Naive thymus-derived CD4-positive, alpha-beta T cell (primary cell): ENCODE results near the gene CEACAM20. TPM values are rescaled to one million over a fixed set of nuclear protein-coding genes. Genes with fewer than 3 reads are reported as not detected.

Experiments used
- ATAC-seq: fragments of 150-1000 bp; cut with Tn5 transposase; 2 replicates; pipeline ENCODE4 v1.10.0; 2021; ENCODE audit warnings: mild to moderate bottlenecking, moderate library complexity
- CTCF ChIA-PET: fragments of 350-600 bp; sonication (Branson Sonifier 250); formaldehyde crosslinking; loops from one replicate; lab custom pipeline; 2021; ENCODE audit warnings: antibody characterized with exemption; lab: Charles Lee
- POLR2A ChIA-PET: fragments of 350-600 bp; sonication (Branson Sonifier 250); formaldehyde crosslinking; loops from one replicate; lab custom pipeline; 2021; ENCODE audit warnings: antibody characterized with exemption, inconsistent platforms; lab: Charles Lee
- DNase-seq, 9 donors: peaks; one replicate each; pipeline versions ENCODE4 v3.0.0 to v3.0.0-alpha.2; 2020 to 2022; ENCODE audit warnings: mixed read lengths in 1 of 9
- H3K27ac ChIP-seq: one replicate; pipeline ENCODE4 v1.7.0; 2013; ENCODE audit warnings: mild to moderate bottlenecking, low read depth, low read length, moderate library complexity
- H3K27me3 ChIP-seq, 2 donors: one replicate each; pipeline ENCODE4 v1.7.0; 2013; ENCODE audit warnings: low read length in 2 of 2, mild to moderate bottlenecking in 2 of 2, moderate library complexity in 2 of 2; ENCODE audit not compliant: control insufficient read depth in 2 of 2, insufficient read depth in 2 of 2
- H3K36me3 ChIP-seq, 3 experiments: 1 replicate in 2 of 3; 2 replicates in 1 of 3; pipeline ENCODE4 v1.7.0; 2013; ENCODE audit warnings: low read length in 3 of 3, mild to moderate bottlenecking in 3 of 3, moderate library complexity in 1 of 3; ENCODE audit not compliant: insufficient read depth in 3 of 3, control insufficient read depth in 2 of 3
- H3K4me1 ChIP-seq, 2 donors: one replicate each; pipeline ENCODE4 v1.7.0; 2013; ENCODE audit warnings: low read length in 2 of 2, mild to moderate bottlenecking in 2 of 2, moderate library complexity in 1 of 2; ENCODE audit not compliant: control insufficient read depth in 2 of 2, insufficient read depth in 2 of 2
- H3K4me3 ChIP-seq: 2 replicates; pipeline ENCODE4 v1.7.0; 2013; ENCODE audit warnings: mild to moderate bottlenecking, low read length
- H3K9me3 ChIP-seq, 3 experiments: 1 replicate in 2 of 3; 2 replicates in 1 of 3; pipeline ENCODE4 v1.7.0; 2013; ENCODE audit warnings: low read length in 3 of 3; ENCODE audit not compliant: control insufficient read depth in 2 of 3
- H3K27ac Mint-ChIP-seq, 9 donors: one replicate each; pipeline ENCODE4 v1.8.0; 2020 to 2022; ENCODE audit warnings: mixed read lengths in 9 of 9, mild to moderate bottlenecking in 8 of 9, moderate library complexity in 5 of 9, inconsistent platforms in 2 of 9
- H3K27me3 Mint-ChIP-seq, 5 donors: one replicate each; pipeline ENCODE4 v1.8.0; 2021 to 2022; ENCODE audit warnings: mixed read lengths in 5 of 5, mild to moderate bottlenecking in 1 of 5
- H3K36me3 Mint-ChIP-seq, 5 donors: one replicate each; pipeline ENCODE4 v1.8.0; 2020 to 2022; ENCODE audit warnings: mixed read lengths in 5 of 5, mild to moderate bottlenecking in 3 of 5, inconsistent platforms in 1 of 5
- H3K4me1 Mint-ChIP-seq, 7 donors: one replicate each; pipeline ENCODE4 v1.8.0; 2020 to 2022; ENCODE audit warnings: mixed read lengths in 7 of 7, mild to moderate bottlenecking in 3 of 7, inconsistent platforms in 1 of 7
- H3K4me3 Mint-ChIP-seq, 10 donors: one replicate each; pipeline ENCODE4 v1.8.0; 2020 to 2022; ENCODE audit warnings: mild to moderate bottlenecking in 10 of 10, mixed read lengths in 10 of 10, moderate library complexity in 6 of 10, inconsistent platforms in 2 of 10
- H3K9me3 Mint-ChIP-seq, 11 donors: one replicate each; pipeline ENCODE4 v1.8.0; 2020 to 2022; ENCODE audit warnings: mixed read lengths in 11 of 11, mild to moderate bottlenecking in 4 of 11, inconsistent platforms in 1 of 11, moderate library complexity in 1 of 11
- intact Hi-C, 2 donors: fragments of 100-400 bp; cut with micrococcal nuclease; formaldehyde crosslinking; loops; one replicate each; pipeline ENCODE4 v1.15.1; 2023
- polyA plus RNA-seq, 2 donors: library from polyadenylated mRNA; unstranded; fragments of 300-500 nt; fragmentation: Illumina TruSeq; gene quantifications; one replicate each; pipeline ENCODE4 v1.2.3, GENCODE V29; 2021
- total RNA-seq, 6 experiments: library from RNA in 5 of 6; stranded (reverse) in 5 of 6; gene quantifications; 1 replicate in 5 of 6; 2 replicates in 1 of 6; pipeline ENCODE4 v1.2.3 and lab custom pipeline; 2021 to 2026

The CEACAM20 gene
- total and polyA plus RNA-seq, 7 experiments from 2014 or later = not detected

- no peaks in the 10 kb centered on the region for H3K36me3 ChIP-seq
- Mint-ChIP-seq H3K9me3 (peaks cover 0 to 62% (median 24%) of the 10 kb centered on the region in 11 donors), H3K4me1 (no peaks in the 10 kb centered on the region), H3K4me3 (no peak overlapping the region), H3K27ac (no peak overlapping the region), H3K36me3 (peaks cover 0 to 11% (median 0%) of the 10 kb centered on the region in 5 donors), H3K27me3 (peaks cover 0 to 35% (median 21%) of the 10 kb centered on the region in 5 donors)
- no peak for DNase-seq
- ChIA-PET POLR2A (no interaction called here), CTCF (no interaction called here)
- H3K27me3 ChIP-seq = no peaks in the 10 kb centered on the region
- intact Hi-C loops = no loop called here
- H3K9me3 ChIP-seq = peaks cover 0 to 14% (median 0%) of the 10 kb centered on the region in 3 experiments
- H3K27ac ChIP-seq = no peak overlapping the region
- ATAC-seq = no peak
- H3K4me3 ChIP-seq = no peak overlapping the region
- H3K4me1 ChIP-seq = no peaks in the 10 kb centered on the region
These were observed 3.6 kb downstream of the CEACAM20 start for GRCh38 chr19:44525721-44526430.

GRCh38 chr19:44521370-44521769, 8.1 kb downstream of the CEACAM20 start:
- ChIA-PET CTCF (no interaction called here), POLR2A (no interaction called here)
- Mint-ChIP-seq H3K4me1 (no peaks in the 10 kb centered on the region), H3K9me3 (peaks cover 0 to 36% (median 10%) of the 10 kb centered on the region in 11 donors), H3K4me3 (no peak overlapping the region), H3K27me3 (peaks cover 0 to 4% (median 0%) of the 10 kb centered on the region in 5 donors), H3K36me3 (peaks cover 0 to 6% (median 0%) of the 10 kb centered on the region in 5 donors), H3K27ac (no peak overlapping the region)
- Histone ChIP-seq H3K9me3 (peaks cover 0 to 29% (median 0%) of the 10 kb centered on the region in 3 experiments), H3K4me3 (no peak overlapping the region), H3K4me1 (no peaks in the 10 kb centered on the region), H3K27me3 (no peaks in the 10 kb centered on the region), H3K36me3 (no peaks in the 10 kb centered on the region), H3K27ac (no peak overlapping the region)
- intact Hi-C loops = no loop called here
- no peak for ATAC-seq
- no peak for DNase-seq

DNA sequence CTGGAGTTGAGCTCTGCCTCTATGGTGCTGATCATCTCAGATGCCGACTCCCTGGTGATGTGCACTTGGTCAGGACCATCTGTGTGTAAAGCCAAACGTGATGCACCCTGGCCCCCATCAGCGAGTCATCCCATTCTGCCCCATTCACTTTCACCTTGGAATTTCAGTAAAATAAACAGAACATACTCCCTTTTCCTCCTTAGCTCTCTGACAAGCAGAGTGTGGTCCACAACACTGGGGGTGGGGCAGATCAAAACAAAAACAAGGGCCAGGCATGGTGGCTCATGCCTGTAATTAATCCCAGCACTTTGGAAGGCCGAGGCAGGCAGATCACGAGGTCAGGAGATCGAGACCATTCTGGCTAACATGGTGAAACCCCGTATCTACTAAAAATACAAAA, 12.3 kb downstream of the CEACAM20 start:
- no peaks in the 10 kb centered on the region for H3K27me3 ChIP-seq
- no peaks in the 10 kb centered on the region for H3K4me1 Mint-ChIP-seq
- DNase-seq = no peak
- H3K27me3 Mint-ChIP-seq = peaks cover 0 to 11% (median 4%) of the 10 kb centered on the region in 5 donors
- peaks cover 0 to 12% (median 0%) of the 10 kb centered on the region in 5 donors for H3K36me3 Mint-ChIP-seq
- H3K4me3 ChIP-seq = no peak overlapping the region
- H3K36me3 ChIP-seq = no peaks in the 10 kb centered on the region
- H3K4me1 ChIP-seq = no peaks in the 10 kb centered on the region
- intact Hi-C loops = no loop called here
- H3K4me3 Mint-ChIP-seq = no peak overlapping the region
- CTCF ChIA-PET = no interaction called here
- peaks cover 0 to 26% (median 0%) of the 10 kb centered on the region in 3 experiments for H3K9me3 ChIP-seq
- H3K27ac Mint-ChIP-seq = no peak overlapping the region
- POLR2A ChIA-PET = no interaction called here
- H3K9me3 Mint-ChIP-seq = peaks cover 0 to 40% (median 9%) of the 10 kb centered on the region in 11 donors
- H3K27ac ChIP-seq = no peak overlapping the region
- ATAC-seq = no peak

DNA sequence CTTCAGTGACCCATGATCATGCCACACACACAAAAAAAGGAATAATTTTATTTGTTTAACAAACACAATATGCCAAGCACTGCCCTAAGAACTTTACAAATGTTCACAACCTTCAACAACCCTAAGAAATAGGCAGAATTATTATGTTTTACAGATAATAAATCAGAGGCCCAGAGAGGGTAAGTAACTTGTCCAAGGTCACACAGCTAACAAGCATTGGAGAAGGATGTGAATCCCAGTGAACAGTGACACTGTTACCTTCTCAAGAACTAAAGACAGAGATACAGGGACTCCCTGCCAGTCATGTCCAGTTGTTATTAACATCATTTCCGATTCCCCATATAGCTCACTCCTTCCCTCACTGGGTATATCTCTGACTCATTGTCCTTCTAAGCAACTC, 13.6 kb downstream of the CEACAM20 start:
- peaks cover 0 to 26% (median 0%) of the 10 kb centered on the region in 3 experiments for H3K9me3 ChIP-seq
- H3K4me3 Mint-ChIP-seq = no peak overlapping the region
- peaks cover 0 to 17% (median 0%) of the 10 kb centered on the region in 5 donors for H3K36me3 Mint-ChIP-seq
- H3K4me3 ChIP-seq = no peak overlapping the region
- intact Hi-C loops = no loop called here
- H3K9me3 Mint-ChIP-seq = peaks cover 0 to 51% (median 13%) of the 10 kb centered on the region in 11 donors
- H3K4me1 Mint-ChIP-seq = no peaks in the 10 kb centered on the region
- DNase-seq (no peak), ATAC-seq (no peak)
- peaks cover 0 to 17% (median 9%) of the 10 kb centered on the region in 5 donors for H3K27me3 Mint-ChIP-seq
- no peaks in the 10 kb centered on the region for H3K27me3 ChIP-seq
- H3K36me3 ChIP-seq = no peaks in the 10 kb centered on the region
- H3K4me1 ChIP-seq = no peaks in the 10 kb centered on the region
- no peak overlapping the region for H3K27ac Mint-ChIP-seq
- ChIA-PET POLR2A (interaction anchor here (0.6 kb wide), 1 partner anchor 19 kb away, joined by 3 read pairs; no protein-coding TSS in a partner anchor), CTCF (no interaction called here)
- no peak overlapping the region for H3K27ac ChIP-seq

DNA sequence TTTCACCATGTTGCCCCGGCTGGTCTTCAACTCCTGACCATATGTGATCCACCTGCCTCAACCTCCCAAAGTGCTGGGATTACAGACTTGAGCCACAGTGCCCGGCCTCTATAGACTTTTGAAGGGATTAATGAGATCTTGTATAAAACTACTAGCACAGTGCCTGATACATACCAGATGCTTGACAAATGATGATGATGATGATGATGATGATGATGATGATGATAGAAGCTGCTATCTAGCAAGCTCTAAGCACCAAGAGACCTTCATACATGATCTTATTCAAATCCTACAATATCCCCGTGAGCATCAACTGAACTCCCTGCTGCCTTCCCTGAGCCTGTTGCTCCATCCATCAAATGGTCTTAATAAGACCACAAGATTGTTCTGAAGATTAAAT, 14.4 kb downstream of the CEACAM20 start:
- H3K4me1 Mint-ChIP-seq = no peaks in the 10 kb centered on the region
- no peak for ATAC-seq
- peaks cover 0 to 59% (median 20%) of the 10 kb centered on the region in 11 donors for H3K9me3 Mint-ChIP-seq

DNA sequence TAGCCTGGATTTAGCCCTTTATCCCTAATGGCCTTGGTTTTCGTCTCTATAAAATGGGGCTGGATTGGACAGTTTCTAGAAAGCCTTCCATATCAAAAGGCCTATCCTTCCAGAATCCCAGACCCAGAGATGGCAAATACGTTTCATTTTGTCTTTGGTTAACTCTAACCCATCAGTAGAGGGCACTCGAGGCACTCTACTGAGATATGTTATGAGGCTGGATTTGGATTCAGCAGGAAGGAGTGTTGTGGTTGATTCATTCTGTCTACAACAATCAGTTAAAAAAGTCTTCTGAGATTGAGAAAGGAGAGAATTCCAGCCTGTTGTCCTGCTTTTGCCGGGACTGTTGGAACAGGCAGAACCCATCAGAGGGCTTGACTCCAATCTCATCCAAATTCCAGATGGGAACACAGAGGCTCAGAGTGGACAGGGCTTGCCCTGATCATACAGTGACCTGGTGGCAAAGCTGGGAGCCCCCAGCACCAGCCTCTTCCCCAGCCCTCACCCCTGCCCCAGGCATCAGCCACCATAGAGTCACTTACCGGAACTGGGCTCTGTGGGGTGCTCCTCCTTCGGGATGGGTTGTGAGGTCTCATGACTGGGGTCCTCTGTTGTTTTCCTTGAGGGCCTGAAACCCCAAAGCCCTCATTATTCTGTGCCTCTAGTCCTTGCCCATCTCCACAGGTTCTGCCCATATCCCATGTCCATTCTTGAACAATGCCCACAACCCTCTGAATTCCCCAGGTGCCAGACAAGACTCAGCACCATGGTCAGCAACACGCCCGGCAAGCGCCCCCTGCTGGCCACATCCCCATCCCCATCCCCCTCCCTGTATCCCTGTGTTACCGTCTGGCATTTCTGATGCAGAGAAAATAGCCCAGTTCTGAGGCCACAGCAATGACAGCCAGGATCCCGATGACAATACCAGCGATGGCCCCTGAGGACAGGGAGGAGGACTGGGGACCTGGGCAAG, 16.9 kb downstream of the CEACAM20 start:
- Mint-ChIP-seq H3K9me3 (peaks cover 4 to 83% (median 35%) of the 10 kb centered on the region in 11 donors), H3K4me3 (no peak overlapping the region), H3K27ac (peak overlapping the region in 1 of 9 donors; percentile 52), H3K27me3 (peaks cover 0 to 39% (median 38%) of the 10 kb centered on the region in 5 donors), H3K36me3 (peaks cover 4 to 30% (median 14%) of the 10 kb centered on the region in 5 donors), H3K4me1 (peaks cover 0 to 3% (median 0%) of the 10 kb centered on the region in 7 donors)
- no peak for DNase-seq
- ATAC-seq = no peak
- H3K36me3 ChIP-seq = no peaks in the 10 kb centered on the region
- ChIA-PET POLR2A (no interaction called here), CTCF (no interaction called here)
- intact Hi-C loops = no loop called here
- H3K4me1 ChIP-seq = no peaks in the 10 kb centered on the region
- H3K9me3 ChIP-seq = peaks cover 0 to 12% (median 0%) of the 10 kb centered on the region in 3 experiments
- H3K4me3 ChIP-seq = no peak overlapping the region
- H3K27ac ChIP-seq = no peak overlapping the region
- no peaks in the 10 kb centered on the region for H3K27me3 ChIP-seq

More for the DNA sequence above, 14.4 kb downstream of the CEACAM20 start:
- Mint-ChIP-seq H3K36me3 (peaks cover 0 to 17% (median 0%) of the 10 kb centered on the region in 5 donors), H3K27me3 (peaks cover 0 to 23% (median 17%) of the 10 kb centered on the region in 5 donors), H3K27ac (no peak overlapping the region), H3K4me3 (no peak overlapping the region)
- CTCF ChIA-PET = no interaction called here
- H3K4me3 ChIP-seq = no peak overlapping the region
- no peaks in the 10 kb centered on the region for H3K4me1 ChIP-seq
- DNase-seq = no peak
- peaks cover 0 to 18% (median 0%) of the 10 kb centered on the region in 3 experiments for H3K9me3 ChIP-seq
- no peaks in the 10 kb centered on the region for H3K36me3 ChIP-seq
- POLR2A ChIA-PET = interaction anchor here (0.6 kb wide), 1 partner anchor 20 kb away, joined by 3 read pairs; no protein-coding TSS in a partner anchor
- intact Hi-C loops = no loop called here
- H3K27ac ChIP-seq = no peak overlapping the region
- H3K27me3 ChIP-seq = no peaks in the 10 kb centered on the region
